LoVo (cell line): ENCODE results near the gene CRNKL1.
"Not testable (repeated sequence)": the region's sequence is repeated elsewhere in the genome, so short reads cannot be mapped to it uniquely, and the experiment has no call there.

Experiments
- DNase-seq: peaks from one replicate; pipeline ENCODE4 v3.0.0-alpha.2; 2016; ENCODE audit warnings: low spot score

CRNKL1 gene

GRCh38 chr20:20005342-20005741 lies 46.9 kb downstream of the CRNKL1 start:
- no peak for DNase-seq

DNA sequence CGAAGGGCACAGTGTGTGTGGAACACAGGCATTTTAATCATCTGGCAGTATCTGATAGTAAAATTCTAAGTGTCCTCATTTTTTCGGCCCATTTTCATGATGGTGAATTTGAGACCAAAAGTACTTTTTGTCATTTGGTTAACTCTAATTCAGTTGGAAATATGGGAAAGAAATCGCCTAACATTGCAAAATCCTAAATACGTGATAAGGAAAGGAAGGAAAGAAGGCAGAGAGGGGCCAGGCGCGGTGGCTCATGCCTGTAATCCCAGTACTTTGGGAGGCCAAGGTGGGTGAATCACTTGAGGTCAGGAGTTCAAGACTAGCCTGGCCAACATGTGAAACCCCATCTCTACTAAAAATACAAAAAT lies 48.3 kb downstream of the CRNKL1 start:
- DNase-seq = not testable (repeated sequence)

DNA sequence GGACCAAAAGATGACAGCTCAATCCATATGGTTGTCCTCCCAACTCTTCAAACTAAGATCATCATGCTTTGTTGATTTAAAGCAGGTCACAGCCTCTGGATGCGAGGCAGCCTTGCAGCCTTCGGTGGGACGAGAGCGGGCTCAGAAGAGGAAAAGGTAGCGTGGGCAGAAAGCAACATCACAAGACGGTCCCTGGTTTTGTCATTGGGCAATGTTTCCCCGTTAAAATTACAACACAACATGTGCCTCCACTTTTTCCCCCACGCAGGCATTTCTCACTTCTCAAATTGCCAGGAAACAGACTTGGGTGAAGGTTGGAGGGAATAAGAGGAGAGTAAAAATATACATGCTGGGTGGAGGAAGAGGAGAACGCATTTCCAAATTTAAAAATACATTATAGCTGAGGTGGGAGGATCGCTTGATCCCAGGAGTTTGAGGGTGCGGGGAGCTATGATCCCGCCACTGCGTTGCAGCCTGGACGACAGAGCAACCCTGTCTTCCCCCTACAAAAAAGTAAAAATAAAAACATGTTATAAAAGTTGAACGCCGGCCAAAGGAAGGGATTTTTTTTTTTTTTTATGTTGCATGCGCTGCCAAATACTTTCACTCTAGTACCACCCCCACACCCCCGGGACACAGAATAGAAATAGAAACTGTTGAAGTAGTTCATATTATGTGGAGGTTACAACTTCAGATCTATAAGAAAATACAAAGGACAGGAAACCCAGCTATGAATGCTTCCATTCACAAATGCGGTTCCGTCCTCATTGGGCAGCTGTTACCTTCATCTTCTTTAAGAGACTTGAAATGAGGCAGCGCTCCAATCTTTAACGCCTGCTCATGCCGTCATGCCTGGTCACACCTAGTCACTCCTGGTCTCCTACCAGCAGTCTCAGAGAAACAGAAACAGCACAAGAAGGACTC lies 49.0 kb downstream of the CRNKL1 start:
- DNase-seq = no peak

DNA sequence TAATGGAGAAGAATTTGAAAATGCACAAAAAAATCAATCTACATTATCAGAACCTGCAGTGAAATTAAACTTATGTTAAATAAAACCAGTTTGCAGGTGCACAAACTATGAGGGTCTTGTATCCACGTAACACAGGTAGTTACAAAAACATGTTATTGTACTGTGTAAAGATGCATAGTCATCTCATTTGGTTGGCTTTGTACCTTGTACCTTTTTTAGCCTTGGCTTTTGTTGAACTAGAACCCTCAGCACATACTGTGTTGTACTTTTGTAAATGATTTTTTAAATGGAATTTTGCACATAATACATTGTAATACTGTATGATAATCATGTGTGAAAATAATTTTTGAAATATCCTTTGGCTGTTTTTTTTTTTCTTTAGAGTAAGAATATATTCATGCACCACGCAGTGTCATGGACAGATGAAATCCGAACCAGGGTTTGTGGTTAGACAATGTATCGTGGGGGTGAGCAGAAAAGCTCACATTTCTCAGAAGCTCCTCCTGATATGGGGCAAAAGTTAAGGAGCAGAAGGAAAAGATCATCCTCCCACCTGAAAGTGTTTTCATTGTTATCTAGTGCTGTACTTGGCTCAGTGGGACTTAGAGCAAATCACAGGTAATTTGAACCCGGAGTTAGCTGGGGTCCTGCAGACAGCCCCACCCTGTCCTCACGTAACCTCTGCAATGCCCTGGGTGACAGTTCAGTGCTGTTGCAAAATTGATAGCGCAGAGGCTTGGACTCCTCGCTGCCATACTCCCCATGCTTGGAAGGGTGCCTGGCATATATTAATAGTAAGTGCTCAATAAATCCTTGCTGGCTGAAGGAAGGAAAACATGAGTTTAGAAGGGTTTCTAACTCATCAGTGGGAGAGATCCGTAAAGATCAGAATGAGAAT lies 49.9 kb downstream of the CRNKL1 start:
- no peak for DNase-seq

GRCh38 chr20:20000211-20000968 lies 51.9 kb downstream of the CRNKL1 start:
- no peak for DNase-seq

- no peak for DNase-seq
These were observed 53.1 kb downstream of the CRNKL1 start for GRCh38 chr20:19998990-19999705.

DNA sequence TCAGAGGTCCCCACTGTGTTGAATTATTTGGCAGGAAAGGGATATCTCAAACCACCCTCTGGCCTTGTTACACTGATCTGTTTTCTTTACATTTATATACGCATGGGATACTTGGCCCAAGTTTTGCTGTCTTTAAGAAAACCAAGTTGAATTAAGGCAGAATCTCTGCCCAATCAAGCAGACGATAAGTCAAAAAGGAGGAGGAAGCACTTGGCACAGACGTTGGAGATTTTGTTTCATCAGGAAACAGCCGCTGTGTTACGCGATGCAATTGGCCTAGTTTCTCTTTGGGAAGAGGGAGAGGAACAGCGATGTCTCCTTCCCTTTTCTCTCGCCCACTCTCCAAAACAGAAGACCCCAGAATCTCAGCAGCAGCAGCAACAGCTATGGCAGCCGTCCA lies 55.3 kb downstream of the CRNKL1 start:
- no peak for DNase-seq

DNA sequence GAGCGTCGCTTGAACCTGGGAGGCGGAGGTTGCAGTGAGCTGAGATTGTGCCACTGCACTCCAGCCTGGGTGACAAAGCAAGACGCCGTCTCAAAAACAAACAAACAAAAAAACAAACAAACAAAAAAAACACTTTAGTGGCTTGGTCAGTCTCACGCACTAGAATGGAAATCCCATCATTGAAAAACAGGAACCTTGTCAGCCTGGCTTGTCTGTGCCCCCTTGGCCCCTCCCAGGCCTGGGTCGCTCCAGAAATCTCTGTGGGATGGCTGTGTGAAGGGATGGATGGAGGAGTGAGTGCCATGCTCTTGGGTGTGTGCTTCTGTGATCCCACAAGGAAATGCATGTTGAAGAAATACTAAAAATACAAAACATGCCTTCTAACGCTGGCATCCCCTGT lies 56.0 kb downstream of the CRNKL1 start:
- DNase-seq = no peak

DNA sequence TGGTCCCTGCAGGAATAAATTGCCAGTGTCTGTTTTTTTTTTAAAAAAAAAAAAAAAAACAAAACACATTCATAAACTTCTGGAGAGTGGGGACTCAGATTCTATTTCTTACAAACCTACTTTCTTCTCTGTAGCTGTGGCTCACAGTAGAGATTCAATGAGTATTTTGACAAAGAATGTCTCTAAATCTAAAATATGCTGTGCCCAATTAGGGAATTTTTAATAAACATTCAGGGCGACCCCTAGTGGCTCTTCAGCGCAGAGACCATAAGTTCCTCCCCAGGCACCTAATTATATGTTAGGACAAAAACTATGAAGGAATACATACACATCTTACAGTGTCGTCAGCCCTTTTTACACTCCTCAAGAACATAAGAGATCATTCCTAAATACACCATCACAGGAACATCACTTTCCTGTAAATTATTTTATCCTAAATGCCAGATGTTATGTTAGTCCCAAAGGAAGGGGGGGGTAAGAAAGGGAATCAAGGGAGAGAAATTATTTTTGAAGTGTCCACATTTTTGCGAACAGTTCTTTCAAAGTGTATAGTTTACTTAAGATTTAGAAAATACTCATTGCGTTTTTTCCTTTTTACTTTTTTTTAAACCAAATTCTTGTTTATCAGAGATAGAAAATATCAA lies 56.9 kb downstream of the CRNKL1 start:
- DNase-seq = peak; percentile 62

DNA sequence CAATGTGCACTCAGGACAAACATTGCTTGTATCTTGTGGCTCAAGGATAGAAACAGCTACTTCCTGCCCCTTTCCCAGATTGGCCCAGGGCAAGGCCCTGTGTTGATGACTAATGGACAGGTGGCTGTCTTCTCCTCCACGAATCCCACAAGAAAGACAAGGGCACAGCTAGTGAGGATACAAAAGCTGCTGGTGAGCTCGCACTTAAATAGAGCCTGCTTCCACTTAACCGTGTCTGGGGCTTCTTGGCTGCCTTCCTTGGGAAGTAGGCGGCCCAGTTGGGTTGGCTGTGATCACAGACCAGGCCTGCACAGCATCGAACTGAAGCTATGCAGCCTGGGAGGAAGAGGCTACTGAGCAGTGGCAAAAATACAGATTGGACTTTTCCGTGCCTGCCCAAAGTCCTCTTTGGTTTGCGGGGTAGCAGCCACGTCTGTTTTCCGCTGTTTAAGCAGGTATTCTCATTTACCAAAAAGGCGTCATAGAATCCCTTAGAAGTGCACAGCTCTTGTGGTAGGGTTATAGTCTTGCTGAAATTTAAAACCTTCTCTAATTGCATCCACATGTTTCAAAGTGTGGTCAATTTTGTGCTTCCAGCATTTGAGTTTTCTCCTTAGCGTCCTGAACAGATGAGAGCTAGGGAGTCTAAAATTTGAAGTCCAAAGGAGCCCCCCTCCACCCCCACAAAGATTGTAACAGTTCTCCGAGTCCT lies 58.2 kb downstream of the CRNKL1 start:
- DNase-seq = peak; percentile 52

DNA sequence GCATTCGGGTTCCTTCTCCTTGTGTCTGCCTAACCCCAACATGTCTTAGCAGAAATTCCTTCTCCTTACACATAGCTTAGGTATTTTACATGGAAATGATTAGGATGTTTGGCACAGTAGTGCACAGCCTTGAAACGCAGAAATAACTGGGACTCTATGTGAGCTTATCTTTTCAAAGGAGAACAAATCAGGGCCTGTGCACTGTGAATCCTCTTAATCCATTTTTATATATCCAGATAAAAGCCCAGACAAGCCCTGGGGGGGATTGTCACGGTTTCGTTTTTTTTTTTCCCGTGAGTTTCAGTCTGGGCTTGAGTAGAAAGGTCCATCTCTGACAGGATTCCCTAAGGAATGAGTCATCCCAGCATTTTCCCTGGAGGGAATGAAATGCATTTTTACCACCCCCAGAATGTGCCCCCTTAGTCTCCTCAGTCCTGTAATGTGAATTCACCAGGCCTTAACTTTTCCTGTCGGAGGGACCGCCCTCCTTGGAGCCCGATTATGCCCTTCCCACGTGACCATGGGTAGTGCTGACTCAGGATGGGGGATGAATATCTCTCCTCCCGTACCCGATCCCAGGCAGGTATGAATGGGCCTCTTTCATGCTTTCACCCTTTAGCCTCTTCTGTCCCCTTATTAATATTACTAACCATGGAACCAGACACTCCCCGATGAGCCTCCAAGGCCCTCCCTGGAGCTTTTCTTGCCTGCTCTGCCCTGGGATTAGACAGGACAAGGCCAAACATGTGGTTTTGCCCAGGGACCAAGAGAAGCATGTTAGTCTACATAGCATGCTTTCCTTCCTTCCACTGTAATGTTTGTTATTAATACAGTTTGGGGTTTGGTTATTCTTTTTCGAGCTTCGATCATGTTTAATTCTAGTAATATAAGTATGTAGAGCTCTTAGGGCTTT lies 59.0 kb downstream of the CRNKL1 start:
- DNase-seq = peak; percentile 67

DNA sequence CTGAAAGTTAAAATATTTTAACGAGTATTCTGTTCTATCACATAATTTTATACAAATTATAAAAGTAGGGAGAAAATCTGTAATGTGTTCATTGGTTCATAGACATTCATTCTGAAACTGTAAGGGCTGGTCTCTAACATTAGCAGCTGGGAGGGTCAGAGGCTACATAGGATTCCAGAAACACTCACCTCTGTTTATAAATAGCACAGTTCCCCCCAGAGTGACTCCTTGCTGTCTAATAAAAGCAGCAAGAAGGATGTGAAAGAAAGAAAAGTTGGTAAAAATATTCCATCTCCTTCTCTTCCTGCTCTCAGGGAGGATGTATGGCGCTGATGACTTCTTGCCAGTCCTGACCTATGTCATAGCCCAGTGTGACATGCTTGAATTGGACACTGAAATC lies 60.4 kb downstream of the CRNKL1 start:
- no peak for DNase-seq

- DNase-seq = no peak
These were observed 61.0 kb downstream of the CRNKL1 start for GRCh38 chr20:19991308-19991707.

GRCh38 chr20:19990850-19991249 lies 61.4 kb downstream of the CRNKL1 start:
- no peak for DNase-seq

- DNase-seq = no peak
These were observed 65.2 kb downstream of the CRNKL1 start for GRCh38 chr20:19987046-19987445.

- DNase-seq = no peak
These were observed 65.8 kb downstream of the CRNKL1 start for GRCh38 chr20:19986419-19986818.
